Hepatocyte (in vitro differentiated cells): ENCODE measurements around the gene LAMTOR4. TPM values are rescaled to one million over a fixed set of nuclear protein-coding genes. Genes with fewer than 3 reads are reported as not detected.

Experiments
- DNase-seq: peaks from one replicate; pipeline ENCODE4 v3.0.0-alpha.2; 2016; ENCODE audit warnings: low spot score
- H2AFZ ChIP-seq: fragments of 200-600 bp; sonication (generic); 2 replicates; pipeline ENCODE4 v1.6.0; 2016; ENCODE audit warnings: antibody characterized with exemption, mild to moderate bottlenecking
- H3K27ac ChIP-seq: fragments of 200-600 bp; sonication (generic); 2 replicates; pipeline ENCODE4 v1.5.1; 2016; ENCODE audit warnings: mild to moderate bottlenecking
- H3K27me3 ChIP-seq: fragments of 200-600 bp; sonication (generic); 2 replicates; pipeline ENCODE4 v1.6.1; 2016
- H3K36me3 ChIP-seq: fragments of 200-600 bp; sonication (generic); replicated peaks from 2 replicates; pipeline ENCODE4 v1.5.1; 2016; ENCODE audit warnings: low read depth; ENCODE audit not compliant: insufficient read depth
- H3K4me1 ChIP-seq: fragments of 200-600 bp; sonication (generic); 2 replicates; pipeline ENCODE4 v1.5.1; 2016; ENCODE audit warnings: mild to moderate bottlenecking, moderate library complexity; ENCODE audit not compliant: insufficient read depth
- H3K4me2 ChIP-seq: fragments of 200-600 bp; sonication (generic); 2 replicates; pipeline ENCODE4 v1.6.0; 2016
- H3K4me3 ChIP-seq: fragments of 200-600 bp; sonication (generic); 2 replicates; pipeline ENCODE4 v1.5.1; 2016; ENCODE audit warnings: mild to moderate bottlenecking
- H3K79me2 ChIP-seq: fragments of 200-600 bp; sonication (generic); 2 replicates; pipeline ENCODE4 v1.6.0; 2017; ENCODE audit warnings: mild to moderate bottlenecking
- H3K9me2 ChIP-seq: fragments of 200-600 bp; sonication (generic); replicated peaks from 2 replicates; pipeline ENCODE4 v1.6.0; 2017; ENCODE audit warnings: mild to moderate bottlenecking; ENCODE audit not compliant: insufficient read depth
- H3K9me3 ChIP-seq: fragments of 200-600 bp; sonication (generic); 2 replicates; pipeline ENCODE4 v1.5.1; 2016; ENCODE audit warnings: low read depth, mild to moderate bottlenecking
- H4K20me1 ChIP-seq: fragments of 200-600 bp; sonication (generic); 2 replicates; pipeline ENCODE4 v1.6.0; 2016; ENCODE audit warnings: mild to moderate bottlenecking; ENCODE audit not compliant: insufficient read depth, poor library complexity, severe bottlenecking
- EZH2 ChIP-seq: fragments of 200-600 bp; sonication (generic); IDR thresholded peaks from 2 replicates; pipeline ENCODE4 v1.6.1; 2016; ENCODE audit warnings: antibody characterized with exemption, mild to moderate bottlenecking, borderline replicate concordance
- EZH2phosphoT487 ChIP-seq: fragments of 200-600 bp; sonication (generic); IDR thresholded peaks from one replicate; pipeline ENCODE4 v1.6.1; 2018; ENCODE audit warnings: antibody characterized with exemption, mild to moderate bottlenecking, low read depth, moderate library complexity; ENCODE audit not compliant: unreplicated experiment, severe bottlenecking
- WGBS: methylation state at CpG from one replicate; pipeline ENCODE4 v1.1.6; 2016; ENCODE audit warnings: low lambda C conversion rate; ENCODE audit errors: missing lambda C conversion rate; 5-methylcytosine and 5-hydroxymethylcytosine counted together
- polyA plus RNA-seq: library from polyadenylated mRNA; unstranded; fragments of >200 nt; fragmentation: Nextera tagmentation; extraction: Ambion mirVana; gene quantifications from 2 replicates; pipeline ENCODE4 v1.2.1, GENCODE V29; 2016
- total RNA-seq: library from RNA; depleted of rRNA; stranded (reverse); fragments of >200 nt; gene quantifications from 2 replicates; pipeline ENCODE4 v1.2.3, GENCODE V29; 2014
- TF ChIP-seq, protein P1 (sequence below): fragments of 200-600 bp; sonication (generic); IDR thresholded peaks from 2 replicates; pipeline ENCODE4 v1.5.1; 2016; ENCODE audit warnings: antibody characterized with exemption, mild to moderate bottlenecking; ENCODE audit not compliant: poor library complexity

The LAMTOR4 gene
- total and polyA plus RNA-seq, 2 experiments from 2014 or later, result 90.5 to 228 TPM

DNA sequence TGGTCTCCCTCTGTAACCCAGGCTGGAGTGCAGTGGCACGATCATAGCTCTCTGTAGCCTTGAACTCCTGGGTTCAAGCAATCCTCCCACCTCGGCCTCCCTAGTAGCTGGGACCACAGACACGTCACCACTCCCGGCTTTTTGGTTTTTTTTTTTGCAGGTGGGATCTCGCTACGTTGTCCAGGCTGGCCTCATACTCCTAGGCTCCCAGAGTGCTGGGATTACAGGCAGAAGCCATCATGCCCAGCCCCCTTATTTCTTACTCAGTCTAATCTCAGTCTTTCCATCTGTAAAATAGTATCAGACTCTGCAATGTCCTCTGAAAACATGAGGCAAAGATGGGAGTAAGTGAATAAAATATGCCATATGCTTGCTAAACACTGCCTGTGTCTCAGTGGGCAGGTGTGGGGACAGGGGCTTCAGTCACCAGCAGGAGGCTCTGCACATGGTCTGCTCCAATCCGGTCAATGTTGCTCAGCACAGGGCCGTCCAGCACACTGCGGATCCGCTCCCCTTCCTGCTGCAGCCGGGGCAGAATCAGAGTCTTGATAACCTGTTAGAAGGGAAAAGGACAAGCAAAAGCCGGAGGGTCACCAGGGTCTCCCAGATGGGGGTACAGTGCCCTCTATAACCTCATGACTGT is 39.1 kb upstream of the LAMTOR4 start:
- no peaks in the 10 kb centered on the region for H3K79me2 ChIP-seq
- DNase-seq, result no peak
- WGBS, result 87% methylated on average over 12 of the region's 12 CpGs
- no peaks in the 10 kb centered on the region for H3K36me3 ChIP-seq
- no peaks in the 10 kb centered on the region for H3K4me1 ChIP-seq
- no peak overlapping the region for H2AFZ ChIP-seq
- H3K9me3 ChIP-seq, result no peaks in the 10 kb centered on the region
- H3K4me3 ChIP-seq, result no peak overlapping the region
- H4K20me1 ChIP-seq, result no peaks in the 10 kb centered on the region
- H3K27me3 ChIP-seq, result no peaks in the 10 kb centered on the region
- H3K9me2 ChIP-seq, result no peaks in the 10 kb centered on the region
- TF ChIP-seq, protein P1, sequence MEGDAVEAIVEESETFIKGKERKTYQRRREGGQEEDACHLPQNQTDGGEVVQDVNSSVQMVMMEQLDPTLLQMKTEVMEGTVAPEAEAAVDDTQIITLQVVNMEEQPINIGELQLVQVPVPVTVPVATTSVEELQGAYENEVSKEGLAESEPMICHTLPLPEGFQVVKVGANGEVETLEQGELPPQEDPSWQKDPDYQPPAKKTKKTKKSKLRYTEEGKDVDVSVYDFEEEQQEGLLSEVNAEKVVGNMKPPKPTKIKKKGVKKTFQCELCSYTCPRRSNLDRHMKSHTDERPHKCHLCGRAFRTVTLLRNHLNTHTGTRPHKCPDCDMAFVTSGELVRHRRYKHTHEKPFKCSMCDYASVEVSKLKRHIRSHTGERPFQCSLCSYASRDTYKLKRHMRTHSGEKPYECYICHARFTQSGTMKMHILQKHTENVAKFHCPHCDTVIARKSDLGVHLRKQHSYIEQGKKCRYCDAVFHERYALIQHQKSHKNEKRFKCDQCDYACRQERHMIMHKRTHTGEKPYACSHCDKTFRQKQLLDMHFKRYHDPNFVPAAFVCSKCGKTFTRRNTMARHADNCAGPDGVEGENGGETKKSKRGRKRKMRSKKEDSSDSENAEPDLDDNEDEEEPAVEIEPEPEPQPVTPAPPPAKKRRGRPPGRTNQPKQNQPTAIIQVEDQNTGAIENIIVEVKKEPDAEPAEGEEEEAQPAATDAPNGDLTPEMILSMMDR, result peak; percentile 6
- TF ChIP-seq EZH2, result no peak
- no peak for TF ChIP-seq EZH2phosphoT487
- H3K27ac ChIP-seq, result no peak overlapping the region
- no peak overlapping the region for H3K4me2 ChIP-seq

DNA sequence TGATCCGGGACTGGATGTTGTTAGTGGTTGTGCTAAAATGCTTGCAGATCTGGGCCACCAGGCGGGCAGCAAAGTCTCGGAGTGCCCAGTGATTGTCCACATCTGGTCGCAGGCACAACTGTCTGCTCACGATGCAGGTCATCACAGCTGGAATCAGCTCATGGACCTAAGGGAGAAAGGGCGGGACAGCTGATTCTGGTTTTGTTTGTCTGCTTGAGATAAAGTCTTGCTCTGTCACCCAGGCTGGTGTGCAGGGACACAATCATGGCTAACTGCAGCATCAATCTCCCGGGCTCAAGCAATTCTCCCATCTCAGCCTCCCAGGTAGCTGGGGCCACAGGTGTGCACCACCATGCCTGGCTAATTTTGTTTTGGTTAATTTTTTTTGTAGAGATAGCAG is 37.6 kb upstream of the LAMTOR4 start:
- Histone ChIP-seq H3K4me2 (no peak overlapping the region), H3K36me3 (no peaks in the 10 kb centered on the region), H3K4me3 (no peak overlapping the region), H3K79me2 (no peaks in the 10 kb centered on the region), H2AFZ (no peak overlapping the region), H4K20me1 (no peaks in the 10 kb centered on the region), H3K27ac (no peak overlapping the region), H3K9me2 (no peaks in the 10 kb centered on the region), H3K27me3 (no peaks in the 10 kb centered on the region), H3K4me1 (no peaks in the 10 kb centered on the region), H3K9me3 (no peaks in the 10 kb centered on the region)
- no peak for DNase-seq
- 91% methylated on average over 7 of the region's 7 CpGs for WGBS
- TF ChIP-seq, protein P1, result no peak
- TF ChIP-seq EZH2phosphoT487 (no peak), EZH2 (no peak)

DNA sequence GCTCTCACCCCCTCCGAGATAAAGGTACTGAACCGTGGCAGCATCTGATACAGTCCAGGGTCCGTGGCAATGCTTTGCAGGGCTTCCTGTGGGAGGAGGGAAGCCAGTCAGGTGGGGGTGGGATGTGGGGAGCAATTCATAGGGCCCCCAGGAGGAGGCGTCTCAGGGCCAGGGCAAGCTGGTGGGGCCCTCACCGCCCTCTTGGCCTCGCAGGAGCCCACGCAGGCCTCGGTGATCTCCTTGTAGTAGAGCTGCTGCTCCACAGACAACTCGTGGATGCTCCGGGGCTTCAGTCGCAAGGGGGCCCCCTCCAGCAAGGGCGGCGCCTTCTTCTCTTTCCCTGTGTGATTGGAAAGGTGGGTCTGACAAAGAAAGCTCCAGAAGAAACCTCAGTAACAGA is 36.8 kb upstream of the LAMTOR4 start:
- Histone ChIP-seq H3K4me1 (no peaks in the 10 kb centered on the region), H3K4me3 (no peak overlapping the region), H3K27ac (no peak overlapping the region), H2AFZ (no peak overlapping the region), H3K79me2 (no peaks in the 10 kb centered on the region), H3K9me3 (no peaks in the 10 kb centered on the region), H3K36me3 (no peaks in the 10 kb centered on the region), H3K27me3 (no peaks in the 10 kb centered on the region), H3K4me2 (no peak overlapping the region), H4K20me1 (no peaks in the 10 kb centered on the region), H3K9me2 (no peaks in the 10 kb centered on the region)
- TF ChIP-seq EZH2 (no peak), EZH2phosphoT487 (no peak)
- TF ChIP-seq, protein P1, result no peak
- 91% methylated on average over 9 of the region's 13 CpGs for WGBS
- DNase-seq, result no peak

DNA sequence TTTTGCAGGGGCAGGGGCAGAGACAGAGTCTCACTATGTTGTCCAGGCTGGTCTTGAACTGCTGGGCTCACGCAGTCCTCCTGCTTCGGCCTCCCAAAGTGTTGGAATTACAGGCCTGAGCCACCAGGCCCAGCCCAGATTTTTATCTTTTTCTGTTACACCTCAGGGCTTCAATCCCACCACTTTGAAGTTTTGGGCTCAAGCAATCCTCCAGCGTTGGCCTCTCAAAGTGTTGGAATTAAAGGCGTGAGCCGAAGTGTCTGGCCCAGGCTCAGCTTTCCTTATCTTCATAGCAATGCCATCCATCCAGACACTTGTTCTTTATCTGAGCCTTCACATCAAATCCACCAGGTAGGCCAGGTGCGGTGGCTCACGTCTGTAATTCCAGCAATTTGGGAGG is 33.7 kb upstream of the LAMTOR4 start:
- no peaks in the 10 kb centered on the region for H3K27me3 ChIP-seq
- no peaks in the 10 kb centered on the region for H4K20me1 ChIP-seq
- H3K36me3 ChIP-seq, result no peaks in the 10 kb centered on the region
- H3K4me3 ChIP-seq, result no peak overlapping the region
- WGBS, result 81% methylated on average over 7 of the region's 7 CpGs
- H3K4me1 ChIP-seq, result peaks cover 4% of the 10 kb centered on the region
- H2AFZ ChIP-seq, result no peak overlapping the region
- no peak overlapping the region for H3K27ac ChIP-seq
- no peaks in the 10 kb centered on the region for H3K9me2 ChIP-seq
- H3K4me2 ChIP-seq, result no peak overlapping the region
- TF ChIP-seq, protein P1, result no peak
- TF ChIP-seq EZH2 (no peak), EZH2phosphoT487 (no peak)
- H3K79me2 ChIP-seq, result peaks cover 14% of the 10 kb centered on the region
- no peaks in the 10 kb centered on the region for H3K9me3 ChIP-seq
- no peak for DNase-seq
